HepG2 (cell line): ENCODE measurements around the gene SMTNL1. TPM values are rescaled to one million over a fixed set of nuclear protein-coding genes. Genes with fewer than 3 reads are reported as not detected.
A peak's percentile ranks its signal among the peaks of the same experiment; 100 is the strongest.

Experiments
- ATM ChIP-seq: fragments of 450-650 bp; IDR thresholded peaks from 2 replicates; pipeline ENCODE4 v1.7.1; 2017; ENCODE audit warnings: mild to moderate bottlenecking, borderline replicate concordance
- CBX2 ChIP-seq, 2 experiments: fragments of 200-600 bp in 1 of 2; sonication (generic); formaldehyde crosslinking in 1 of 2; IDR thresholded peaks; 2 replicates each; pipeline versions ENCODE4 v1.7.0 to v1.8.1; 2018 to 2022; ENCODE audit warnings: low read depth in 2 of 2, low read length in 1 of 2, mild to moderate bottlenecking in 1 of 2, missing genetic modification reagents in 1 of 2
- ELF3 ChIP-seq: IDR thresholded peaks from 2 replicates; pipeline ENCODE4 v1.6.1; 2016; ENCODE audit warnings: missing genetic modification reagents, missing compliant biosample characterization
- GTF2F1 ChIP-seq: fragments of 150-350 bp; IDR thresholded peaks from 2 replicates; pipeline ENCODE4 v1.6.1; 2014; ENCODE audit warnings: low read length
- HDAC2 ChIP-seq: sonication (generic); formaldehyde crosslinking; IDR thresholded peaks from 2 replicates; pipeline ENCODE4 v1.4.0; 2020; ENCODE audit warnings: missing genetic modification reagents
- IRF2 ChIP-seq: IDR thresholded peaks from 2 replicates; pipeline ENCODE4 v1.6.1; 2018; ENCODE audit warnings: missing genetic modification reagents, missing compliant biosample characterization
- KAT8 ChIP-seq: IDR thresholded peaks from 2 replicates; pipeline ENCODE4 v1.6.1; 2016; ENCODE audit warnings: missing genetic modification reagents, missing compliant biosample characterization
- MTA1 ChIP-seq: sonication (generic); formaldehyde crosslinking; IDR thresholded peaks from 2 replicates; pipeline ENCODE4 v1.4.0; 2020; ENCODE audit warnings: missing genetic modification reagents, mild to moderate bottlenecking, borderline replicate concordance
- REL ChIP-seq: sonication (generic); formaldehyde crosslinking; conservative IDR thresholded peaks from 2 replicates; pipeline ENCODE4 v1.8.0; 2022; ENCODE audit warnings: mild to moderate bottlenecking, missing genetic modification reagents, moderate library complexity
- SAP130 ChIP-seq: IDR thresholded peaks from 2 replicates; pipeline ENCODE4 v1.6.1; 2016; ENCODE audit warnings: low read depth
- SMC3 ChIP-seq: IDR thresholded peaks from 2 replicates; pipeline ENCODE4 v1.6.1; 2011; ENCODE audit warnings: low read length, improper control_type of control experiment
- STAG1 ChIP-seq: sonication (generic); formaldehyde crosslinking; IDR thresholded peaks from 2 replicates; pipeline ENCODE4 v1.4.0; 2020; ENCODE audit warnings: missing genetic modification reagents
- TCF7 ChIP-seq: sonication (generic); IDR thresholded peaks from 2 replicates; pipeline ENCODE4 v1.6.1; 2016; ENCODE audit warnings: antibody characterized with exemption, low read depth
- ZFP82 ChIP-seq: sonication (generic); formaldehyde crosslinking; IDR thresholded peaks from 2 replicates; pipeline ENCODE4 v1.5.1; 2020; ENCODE audit warnings: mild to moderate bottlenecking, missing genetic modification reagents, borderline replicate concordance
- ZNF225 ChIP-seq: sonication (generic); formaldehyde crosslinking; IDR thresholded peaks from 2 replicates; pipeline ENCODE4 v1.4.0; 2020; ENCODE audit warnings: mild to moderate bottlenecking, missing genetic modification reagents
- ZNF296 ChIP-seq: sonication (generic); formaldehyde crosslinking; conservative IDR thresholded peaks from 2 replicates; pipeline ENCODE4 v1.5.0; 2020; ENCODE audit warnings: mild to moderate bottlenecking, missing genetic modification reagents
- ZNF576 ChIP-seq: sonication (generic); formaldehyde crosslinking; IDR thresholded peaks from 2 replicates; pipeline ENCODE4 v1.4.0; 2020; ENCODE audit warnings: mild to moderate bottlenecking, missing genetic modification reagents
- ZNF737 ChIP-seq: sonication (generic); formaldehyde crosslinking; IDR thresholded peaks from 2 replicates; pipeline ENCODE4 v1.5.0; 2020; ENCODE audit warnings: missing genetic modification reagents, mild to moderate bottlenecking, borderline replicate concordance
- polyA plus RNA-seq, 8 experiments: library from polyadenylated mRNA; depleted of rRNA in 3 of 8; stranded (reverse) in 7 of 8; unstranded in 1 of 8; fragments of >200 nt; fragmentation: Illumina TruSeq in 4 of 8; extraction: Trizol in 4 of 8; gene quantifications; 2 replicates each; pipeline versions ENCODE4 v1.2.1 to v1.2.3, GENCODE V29; 2011 to 2016; ENCODE audit warnings: low read depth in 4 of 8, missing spikeins in 1 of 8, mixed read lengths in 1 of 8; ENCODE audit not compliant: insufficient read depth in 1 of 8
- total RNA-seq, 5 experiments: library from RNA; depleted of rRNA; stranded (reverse); fragments of >200 nt; fragmentation: Illumina TruSeq; extraction: Trizol; gene quantifications; 2 replicates each; pipeline ENCODE4 v1.2.3, GENCODE V29; 2016; ENCODE audit warnings: low read depth in 1 of 5
- TF ChIP-seq, protein P1 (sequence below): sonication (generic); formaldehyde crosslinking; IDR thresholded peaks from 2 replicates; pipeline ENCODE4 v1.8.0; 2022; ENCODE audit warnings: missing genetic modification reagents, mild to moderate bottlenecking, inconsistent platforms, borderline replicate concordance
- TF ChIP-seq, protein P2 (sequence below): IDR thresholded peaks from 2 replicates; pipeline ENCODE4 v1.6.1; 2012; ENCODE audit warnings: low read depth, low read length, improper control_type of control experiment
- TF ChIP-seq, protein P3 (sequence below): sonication (generic); formaldehyde crosslinking; IDR thresholded peaks from 2 replicates; pipeline ENCODE4 v1.5.1; 2020; ENCODE audit warnings: missing genetic modification reagents, mild to moderate bottlenecking, borderline replicate concordance
- TF ChIP-seq, protein P4 (sequence below): sonication (generic); formaldehyde crosslinking; conservative IDR thresholded peaks from 2 replicates; pipeline ENCODE4 v1.8.0; 2022; ENCODE audit warnings: missing genetic modification reagents
- TF ChIP-seq, protein P5 (sequence below): sonication (generic); formaldehyde crosslinking; IDR thresholded peaks from 2 replicates; pipeline ENCODE4 v1.5.0; 2020; ENCODE audit warnings: mild to moderate bottlenecking, missing genetic modification reagents, moderate library complexity

The SMTNL1 gene
- total and polyA plus RNA-seq, 2 of the 13 experiments (the other 11 are each of a cell fraction or from before 2014, with no cell fraction given): 0.04 TPM; not detected in 1

- no peak for TF ChIP-seq CBX2 (IDR thresholded peaks at IDR 0.05; ENCODE audit: low read depth, low read length)
- no peak for TF ChIP-seq CBX2 (CRISPR knock-in tag; IDR thresholded peaks at IDR 0.05; ENCODE audit: low read depth)
- TF ChIP-seq ZNF737 (CRISPR knock-in tag): no peak
- TF ChIP-seq, protein P1, sequence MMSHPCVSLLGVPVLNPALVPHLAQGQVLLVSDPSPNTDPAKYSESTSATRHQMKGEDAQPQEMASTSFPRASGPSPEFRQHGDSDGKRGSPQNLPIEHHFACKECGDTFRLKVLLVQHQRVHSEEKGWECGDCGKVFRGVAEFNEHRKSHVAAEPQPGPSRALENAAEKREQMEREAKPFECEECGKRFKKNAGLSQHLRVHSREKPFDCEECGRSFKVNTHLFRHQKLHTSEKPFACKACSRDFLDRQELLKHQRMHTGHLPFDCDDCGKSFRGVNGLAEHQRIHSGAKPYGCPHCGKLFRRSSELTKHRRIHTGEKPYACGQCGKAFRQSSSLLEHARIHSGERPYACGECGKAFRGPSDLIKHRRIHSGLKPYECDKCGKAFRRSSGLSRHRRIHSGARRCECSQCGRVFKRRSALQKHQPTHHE (CRISPR knock-in tag): no peak
- TF ChIP-seq ATM: no peak
- TF ChIP-seq HDAC2 (CRISPR knock-in tag): no peak; the same call in 1 of the 2 replicates
- no peak for TF ChIP-seq KAT8 (CRISPR knock-in tag)
- no peak for TF ChIP-seq REL
- no peak for TF ChIP-seq ZNF576 (CRISPR knock-in tag)
- TF ChIP-seq, protein P2, sequence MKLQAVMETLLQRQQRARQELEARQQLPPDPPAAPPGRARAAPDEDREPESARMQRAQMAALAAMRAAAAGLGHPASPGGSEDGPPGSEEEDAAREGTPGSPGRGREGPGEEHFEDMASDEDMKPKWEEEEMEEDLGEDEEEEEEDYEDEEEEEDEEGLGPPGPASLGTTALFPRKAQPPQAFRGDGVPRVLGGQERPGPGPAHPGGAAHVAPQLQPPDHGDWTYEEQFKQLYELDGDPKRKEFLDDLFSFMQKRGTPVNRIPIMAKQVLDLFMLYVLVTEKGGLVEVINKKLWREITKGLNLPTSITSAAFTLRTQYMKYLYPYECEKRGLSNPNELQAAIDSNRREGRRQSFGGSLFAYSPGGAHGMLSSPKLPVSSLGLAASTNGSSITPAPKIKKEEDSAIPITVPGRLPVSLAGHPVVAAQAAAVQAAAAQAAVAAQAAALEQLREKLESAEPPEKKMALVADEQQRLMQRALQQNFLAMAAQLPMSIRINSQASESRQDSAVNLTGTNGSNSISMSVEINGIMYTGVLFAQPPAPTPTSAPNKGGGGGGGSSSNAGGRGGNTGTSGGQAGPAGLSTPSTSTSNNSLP: no peak
- TF ChIP-seq ELF3: no peak
- TF ChIP-seq MTA1 (CRISPR knock-in tag): no peak
- TF ChIP-seq ZNF225 (CRISPR knock-in tag): no peak
- TF ChIP-seq, protein P3, sequence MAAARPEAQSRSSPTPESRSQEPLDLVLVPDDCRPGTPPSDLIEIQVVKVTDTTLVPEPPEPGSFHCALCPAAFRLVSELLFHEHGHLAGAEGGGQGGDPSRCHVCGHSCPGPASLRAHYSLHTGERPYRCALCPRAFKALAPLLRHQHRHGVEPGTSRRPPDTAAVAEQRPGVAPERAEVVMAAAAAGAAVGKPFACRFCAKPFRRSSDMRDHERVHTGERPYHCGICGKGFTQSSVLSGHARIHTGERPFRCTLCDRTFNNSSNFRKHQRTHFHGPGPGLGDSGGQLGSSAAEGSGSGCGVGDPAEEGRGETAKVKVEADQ (CRISPR knock-in tag): no peak
- no peak for TF ChIP-seq ZFP82 (CRISPR knock-in tag)
- peak; percentile 41 for TF ChIP-seq STAG1 (CRISPR knock-in tag)
- TF ChIP-seq SMC3: 0 out of 2 replicates have a peak, but pooled peaks have one; percentile 30
- no peak for TF ChIP-seq TCF7
- TF ChIP-seq GTF2F1: no peak
- TF ChIP-seq, protein P4, sequence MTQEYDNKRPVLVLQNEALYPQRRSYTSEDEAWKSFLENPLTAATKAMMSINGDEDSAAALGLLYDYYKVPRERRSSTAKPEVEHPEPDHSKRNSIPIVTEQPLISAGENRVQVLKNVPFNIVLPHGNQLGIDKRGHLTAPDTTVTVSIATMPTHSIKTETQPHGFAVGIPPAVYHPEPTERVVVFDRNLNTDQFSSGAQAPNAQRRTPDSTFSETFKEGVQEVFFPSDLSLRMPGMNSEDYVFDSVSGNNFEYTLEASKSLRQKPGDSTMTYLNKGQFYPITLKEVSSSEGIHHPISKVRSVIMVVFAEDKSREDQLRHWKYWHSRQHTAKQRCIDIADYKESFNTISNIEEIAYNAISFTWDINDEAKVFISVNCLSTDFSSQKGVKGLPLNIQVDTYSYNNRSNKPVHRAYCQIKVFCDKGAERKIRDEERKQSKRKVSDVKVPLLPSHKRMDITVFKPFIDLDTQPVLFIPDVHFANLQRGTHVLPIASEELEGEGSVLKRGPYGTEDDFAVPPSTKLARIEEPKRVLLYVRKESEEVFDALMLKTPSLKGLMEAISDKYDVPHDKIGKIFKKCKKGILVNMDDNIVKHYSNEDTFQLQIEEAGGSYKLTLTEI (CRISPR knock-in tag): no peak
- peak; percentile 21; the same call in 1 of the 2 replicates for TF ChIP-seq IRF2
- TF ChIP-seq, protein P5, sequence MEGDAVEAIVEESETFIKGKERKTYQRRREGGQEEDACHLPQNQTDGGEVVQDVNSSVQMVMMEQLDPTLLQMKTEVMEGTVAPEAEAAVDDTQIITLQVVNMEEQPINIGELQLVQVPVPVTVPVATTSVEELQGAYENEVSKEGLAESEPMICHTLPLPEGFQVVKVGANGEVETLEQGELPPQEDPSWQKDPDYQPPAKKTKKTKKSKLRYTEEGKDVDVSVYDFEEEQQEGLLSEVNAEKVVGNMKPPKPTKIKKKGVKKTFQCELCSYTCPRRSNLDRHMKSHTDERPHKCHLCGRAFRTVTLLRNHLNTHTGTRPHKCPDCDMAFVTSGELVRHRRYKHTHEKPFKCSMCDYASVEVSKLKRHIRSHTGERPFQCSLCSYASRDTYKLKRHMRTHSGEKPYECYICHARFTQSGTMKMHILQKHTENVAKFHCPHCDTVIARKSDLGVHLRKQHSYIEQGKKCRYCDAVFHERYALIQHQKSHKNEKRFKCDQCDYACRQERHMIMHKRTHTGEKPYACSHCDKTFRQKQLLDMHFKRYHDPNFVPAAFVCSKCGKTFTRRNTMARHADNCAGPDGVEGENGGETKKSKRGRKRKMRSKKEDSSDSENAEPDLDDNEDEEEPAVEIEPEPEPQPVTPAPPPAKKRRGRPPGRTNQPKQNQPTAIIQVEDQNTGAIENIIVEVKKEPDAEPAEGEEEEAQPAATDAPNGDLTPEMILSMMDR (CRISPR knock-in tag): peak; percentile 68
- TF ChIP-seq SAP130: 0 out of 2 replicates have a peak, but pooled peaks have one; percentile 31
- no peak for TF ChIP-seq ZNF296
These were observed 9.6 kb downstream of the SMTNL1 start (continued) for GRCh38 chr11:57546869-57547475.
